GOT3 (cell line): ENCODE results near the gene CCDC7.
"Not testable (repeated sequence)": the region's sequence is repeated elsewhere in the genome, so short reads cannot be mapped to it uniquely, and the experiment has no call there.

Experiments used
- DNase-seq: peaks from one replicate; lab custom pipeline; 2025; ENCODE audit warnings: mixed read lengths; lab: John Stamatoyannopoulos, UW

Gene CCDC7

GRCh38 chr10:32577448-32577847 is 131.5 kb downstream of the CCDC7 start:
- no peak for DNase-seq

DNA sequence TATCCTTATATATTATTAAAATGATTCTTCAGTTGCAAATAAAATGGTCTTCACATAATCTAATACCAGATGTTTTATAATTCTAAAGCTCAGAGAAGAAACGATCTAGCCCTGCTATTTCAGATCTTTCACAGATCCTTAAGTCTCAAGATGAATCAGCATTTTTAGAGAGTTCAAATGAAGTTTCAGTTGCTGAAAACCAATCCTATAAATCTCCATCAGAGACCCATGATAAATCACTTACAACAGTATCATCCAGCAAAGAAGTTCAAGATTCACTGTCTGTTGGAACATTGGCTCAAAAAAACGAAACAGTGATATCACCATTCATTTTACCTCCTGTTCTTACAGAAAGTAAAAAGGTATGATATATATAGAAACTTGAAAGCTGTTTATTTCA is 137.0 kb downstream of the CCDC7 start:
- no peak for DNase-seq

DNA sequence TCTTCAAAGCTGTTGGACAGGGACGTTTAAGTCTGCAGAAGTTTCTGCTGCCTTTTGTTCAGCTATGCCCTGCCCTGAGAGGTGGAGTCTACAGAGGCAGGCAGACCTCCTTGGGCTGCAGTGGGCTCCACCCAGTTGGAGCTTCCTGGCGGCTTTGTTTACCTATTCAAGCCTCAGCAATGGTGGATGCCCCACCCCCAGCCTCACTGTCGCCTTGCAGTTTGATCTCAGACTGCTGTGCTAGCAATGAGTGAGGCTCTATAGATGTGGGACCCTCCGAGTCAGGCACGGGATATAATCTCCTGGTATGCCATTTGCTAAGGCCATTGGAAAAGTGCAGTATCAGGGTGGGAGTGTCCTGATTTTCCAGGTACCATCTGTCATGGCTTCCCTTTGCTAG is 152.1 kb downstream of the CCDC7 start:
- DNase-seq, result not testable (repeated sequence)

DNA sequence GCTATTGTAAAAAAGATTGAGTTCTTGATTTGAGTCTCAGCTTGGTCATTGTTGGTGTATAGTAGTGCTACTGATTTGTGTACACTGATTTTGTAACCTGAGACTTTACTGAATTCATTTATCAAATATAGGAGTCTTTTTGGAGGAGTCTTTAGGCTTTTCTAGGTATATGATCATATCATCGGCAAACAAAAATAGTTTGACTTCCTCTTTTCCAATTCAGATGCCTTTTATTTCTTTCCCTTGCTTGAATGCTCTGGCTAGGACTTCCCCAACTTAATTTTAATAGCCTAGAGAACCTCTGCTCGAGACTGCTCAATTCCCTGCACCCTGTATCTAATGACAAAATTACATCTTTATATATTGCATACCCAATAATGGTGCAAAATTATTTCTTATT is 154.4 kb downstream of the CCDC7 start:
- no peak for DNase-seq

GRCh38 chr10:32601562-32601961 is 155.6 kb downstream of the CCDC7 start:
- not testable (repeated sequence) for DNase-seq

DNA sequence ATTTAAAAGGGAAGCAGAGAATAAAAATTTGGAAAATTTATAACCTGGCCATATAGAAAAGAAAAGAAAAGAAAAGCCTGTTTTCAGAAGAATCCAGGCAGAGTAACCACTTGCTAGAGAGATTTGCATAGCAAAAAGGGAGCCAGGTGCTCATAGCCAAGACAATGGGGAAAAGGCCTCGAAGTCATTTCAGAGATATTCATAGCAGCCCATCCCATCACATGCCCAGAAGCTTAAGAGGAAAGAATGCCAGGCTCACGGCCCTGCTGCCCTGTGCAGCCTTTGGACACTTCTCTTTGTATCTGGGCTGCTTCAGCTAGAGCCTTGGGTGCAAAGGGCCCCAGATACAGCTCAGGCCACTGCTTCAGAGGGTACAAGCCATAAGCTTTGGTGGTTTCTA is 159.8 kb downstream of the CCDC7 start:
- no peak for DNase-seq

DNA sequence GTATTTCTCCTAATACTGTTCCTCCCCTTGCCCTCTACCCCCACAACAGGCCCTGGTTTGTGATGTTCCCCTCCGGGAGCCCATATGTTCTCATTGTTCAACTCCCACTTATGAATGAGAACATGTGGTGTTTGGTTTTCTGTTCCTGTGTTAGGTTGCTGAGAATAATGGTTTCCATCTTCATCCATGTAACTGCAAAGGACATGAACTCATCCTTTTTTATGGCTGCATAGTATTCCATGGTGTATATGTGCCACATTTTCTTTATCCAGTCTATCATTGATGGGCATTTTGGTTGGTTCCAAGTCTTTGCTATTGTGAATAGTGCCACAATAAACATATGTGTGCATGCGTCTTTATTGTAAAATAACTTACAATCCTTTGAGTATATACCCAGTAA is 164.6 kb downstream of the CCDC7 start:
- DNase-seq, result not testable (repeated sequence)

DNA sequence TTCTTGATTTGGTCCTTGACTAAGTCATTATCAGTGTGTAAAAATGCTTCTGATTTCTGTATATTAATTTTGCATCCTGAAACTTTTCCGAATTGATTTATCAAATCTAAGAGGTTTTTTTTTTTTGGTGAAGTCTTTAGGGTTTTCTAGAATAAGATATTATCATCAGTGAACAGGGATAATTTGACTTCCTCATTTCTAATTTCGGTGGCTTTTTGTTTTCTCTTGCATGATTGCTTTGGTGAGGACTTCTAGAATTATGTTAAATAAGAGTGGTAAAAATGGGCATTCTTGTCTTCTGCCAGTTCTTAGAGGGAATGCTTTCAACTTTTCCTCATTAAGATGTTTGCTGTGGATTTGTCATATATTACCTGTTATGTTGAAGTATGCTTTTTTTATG is 170.5 kb downstream of the CCDC7 start:
- no peak for DNase-seq

- DNase-seq, result no peak
Measured at GRCh38 chr10:32618482-32618881, 172.5 kb downstream of the CCDC7 start.

- DNase-seq, result no peak
Measured at GRCh38 chr10:32621969-32622368, 176.0 kb downstream of the CCDC7 start.

DNA sequence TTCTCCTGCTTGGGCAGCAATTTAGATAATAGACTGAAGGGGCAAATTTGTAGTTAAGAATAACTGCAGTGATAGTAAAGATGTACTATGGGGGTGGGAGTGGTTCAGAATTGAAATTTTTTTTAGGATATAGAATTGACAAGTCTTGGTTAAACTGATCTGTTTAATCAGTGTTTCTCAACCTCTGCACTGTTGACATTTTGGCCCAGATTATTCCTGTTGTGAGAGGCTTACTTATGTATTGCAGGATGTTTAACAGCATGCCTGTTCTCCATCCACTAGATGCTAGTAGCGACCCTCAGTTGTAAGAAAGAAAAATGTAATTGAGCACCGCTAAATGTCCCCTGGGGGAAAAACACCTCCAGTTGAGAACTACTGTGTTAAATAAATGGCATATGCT is 176.5 kb downstream of the CCDC7 start:
- DNase-seq, result no peak

GRCh38 chr10:32627183-32627582 is 181.2 kb downstream of the CCDC7 start:
- DNase-seq, result no peak

DNA sequence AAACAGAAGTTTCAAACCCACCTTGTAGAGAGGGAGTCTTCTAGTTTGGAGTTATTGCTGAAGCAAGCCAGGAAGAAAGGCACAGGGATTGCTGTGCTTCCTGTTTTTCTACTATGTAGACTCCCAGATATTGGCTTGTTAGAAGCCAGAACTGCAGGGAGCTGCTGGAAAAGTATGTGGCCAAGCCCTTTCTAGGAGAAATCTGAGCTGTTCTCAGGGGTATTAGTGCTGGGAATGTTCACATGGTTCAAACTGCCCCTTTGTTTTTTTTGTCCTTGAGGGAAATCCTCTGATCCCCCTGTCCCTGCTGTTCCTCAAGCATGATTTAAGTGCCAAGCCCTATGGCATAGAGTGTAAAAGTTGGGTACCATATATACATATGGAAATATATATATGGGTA is 184.0 kb downstream of the CCDC7 start:
- no peak for DNase-seq

DNA sequence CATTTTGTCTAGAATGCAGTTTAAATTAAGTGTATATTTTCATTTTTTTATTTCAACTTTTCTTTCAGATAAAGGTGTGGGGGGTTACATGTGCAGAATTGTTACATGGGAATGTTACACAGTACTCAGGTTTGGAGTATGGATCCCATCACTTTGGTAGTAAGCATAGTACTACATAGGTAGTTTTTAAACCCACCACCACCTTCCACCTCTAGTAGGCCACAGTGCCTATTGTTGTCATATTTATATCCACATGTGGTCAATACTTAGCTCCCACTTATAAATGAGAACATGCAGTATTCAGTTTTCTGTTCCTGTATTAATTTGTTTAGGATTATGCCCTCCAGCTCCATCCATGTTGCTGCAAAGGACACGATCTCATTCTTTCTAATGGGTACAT is 200.6 kb downstream of the CCDC7 start:
- no peak for DNase-seq

DNA sequence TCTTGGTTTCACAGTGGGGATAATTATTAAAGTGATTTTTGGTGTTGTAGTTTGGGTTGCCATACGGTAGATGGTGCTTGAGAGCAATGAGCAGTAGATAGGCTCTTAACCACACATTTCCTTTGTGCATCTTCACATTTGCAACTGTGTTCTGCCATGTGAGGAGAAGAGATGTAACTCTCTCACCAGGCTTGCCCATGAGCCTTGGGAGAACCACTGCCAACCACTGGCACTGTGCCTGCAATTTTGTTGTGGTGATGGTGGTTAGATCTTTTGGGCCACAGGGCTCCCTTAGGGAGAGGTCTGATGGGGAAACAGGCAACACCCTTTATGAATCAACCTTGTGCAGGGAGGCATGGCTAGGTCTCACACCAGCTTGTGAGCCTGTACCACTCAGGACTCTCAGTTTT is 204.3 kb downstream of the CCDC7 start:
- DNase-seq, result no peak

GRCh38 chr10:32657430-32657829 is 211.5 kb downstream of the CCDC7 start:
- DNase-seq, result not testable (repeated sequence)

DNA sequence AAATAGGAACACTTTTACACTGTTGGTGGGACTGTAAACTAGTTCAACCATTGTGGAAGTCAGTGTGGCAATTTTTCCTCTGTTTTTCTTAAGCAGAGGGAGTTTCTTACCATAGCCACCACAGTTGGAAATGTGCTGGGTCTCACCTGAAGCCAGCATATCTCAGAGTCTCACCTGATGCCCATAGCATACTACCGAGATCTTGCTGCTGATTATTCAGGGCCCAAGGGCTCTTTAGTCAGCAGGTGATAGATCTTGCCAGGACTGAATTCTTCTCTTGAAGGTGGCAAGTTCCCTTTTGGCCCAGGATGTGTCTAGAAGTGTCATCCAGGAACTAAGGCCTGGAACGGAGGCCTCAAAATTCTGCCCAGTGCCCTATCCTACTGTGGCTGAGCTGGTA is 215.4 kb downstream of the CCDC7 start:
- no peak for DNase-seq

GRCh38 chr10:32680803-32681557 is 235.0 kb downstream of the CCDC7 start:
- no peak for DNase-seq

DNA sequence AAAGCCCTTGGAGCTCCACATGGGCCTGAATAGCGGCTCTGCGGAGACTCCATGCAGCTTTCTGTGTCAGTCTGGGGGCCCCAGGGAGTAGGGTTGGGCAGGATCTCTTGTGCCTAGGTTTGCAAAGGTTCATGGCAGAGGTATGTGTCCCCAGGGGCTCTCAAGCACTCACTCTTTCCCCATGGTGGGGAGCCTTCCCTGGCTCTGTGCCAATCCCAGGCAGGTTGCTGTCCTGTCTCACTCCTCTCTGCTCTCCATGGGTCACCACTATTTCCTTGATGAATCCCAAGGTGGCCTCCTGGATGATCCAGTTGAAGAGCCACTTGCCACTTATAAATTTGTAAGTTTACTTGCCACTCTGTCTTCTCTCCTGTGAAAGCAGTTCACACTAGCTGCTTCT is 238.4 kb downstream of the CCDC7 start:
- no peak for DNase-seq

GRCh38 chr10:32687116-32687515 is 241.2 kb downstream of the CCDC7 start:
- DNase-seq, result no peak

DNA sequence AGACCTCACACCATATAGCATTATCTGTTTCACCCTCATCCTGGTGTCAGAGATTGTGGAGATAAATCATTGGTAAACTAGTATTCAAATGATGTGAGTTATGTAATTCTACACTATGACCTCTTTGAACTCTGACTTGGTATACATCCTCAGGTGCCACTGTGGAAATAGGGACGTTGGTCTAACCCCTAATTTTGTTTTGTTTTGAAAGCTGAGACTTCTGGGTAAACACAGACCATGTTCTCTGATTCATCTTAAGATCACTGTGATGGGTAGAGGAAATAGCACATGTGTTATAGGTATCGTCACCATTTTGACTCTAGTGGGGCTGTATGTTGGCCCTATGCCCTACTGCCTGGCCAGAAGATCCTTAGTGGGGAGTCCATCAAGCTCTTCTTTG is 241.6 kb downstream of the CCDC7 start:
- no peak for DNase-seq

DNA sequence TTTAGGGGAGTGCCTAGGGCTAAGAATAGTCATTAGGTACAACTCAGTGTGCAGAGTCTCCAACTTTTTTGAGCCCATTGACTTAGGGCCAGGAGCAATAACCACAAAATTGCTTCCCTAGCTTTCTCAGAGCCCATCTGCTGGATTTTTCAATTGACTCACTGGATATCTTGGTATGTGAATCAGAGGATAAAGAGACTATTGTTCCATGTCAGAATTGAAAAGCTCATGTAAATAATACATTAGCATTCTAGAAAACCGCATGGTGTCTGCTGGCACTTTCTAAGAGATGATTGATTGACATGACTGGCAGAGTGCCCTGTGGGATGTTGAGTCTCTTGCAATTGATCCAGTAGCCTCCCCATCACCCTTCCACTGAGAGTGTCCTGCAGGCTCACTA is 246.2 kb downstream of the CCDC7 start:
- DNase-seq, result no peak

- DNase-seq, result no peak
Measured at GRCh38 chr10:32693441-32693979, 247.6 kb downstream of the CCDC7 start.

GRCh38 chr10:32699683-32700082 is 253.7 kb downstream of the CCDC7 start:
- not testable (repeated sequence) for DNase-seq
